C4-2B (cell line): Measurements from ENCODE around the gene TREML4.

Source experiments
- CTCF ChIP-seq: fragments of 450-650 bp; conservative IDR thresholded peaks from 2 replicates; pipeline ENCODE4 v1.5.1; 2017; ENCODE audit warnings: mild to moderate bottlenecking
- ZFX ChIP-seq: fragments of 450-650 bp; IDR thresholded peaks from 2 replicates; pipeline ENCODE4 v1.6.1; 2017

GRCh38 chr6:41286544-41287346, 58.6 kb downstream of the TREML4 start, which contains the start of gene TREM1:
- no peak for TF ChIP-seq CTCF
- TF ChIP-seq ZFX, result no peak
